HepG2 (cell line): ENCODE data around the gene PHEX.

ENCODE experiments used
- ARHGAP35 ChIP-seq: sonication (generic); formaldehyde crosslinking; IDR thresholded peaks from 2 replicates; pipeline ENCODE4 v1.9.0; 2022; ENCODE audit warnings: mild to moderate bottlenecking, inconsistent platforms, moderate library complexity, missing genetic modification reagents, borderline replicate concordance
- BHLHE40 ChIP-seq: IDR thresholded peaks from 2 replicates; pipeline ENCODE4 v1.6.1; 2011; ENCODE audit warnings: low read length, improper control_type of control experiment
- FOSL1 ChIP-seq: sonication (generic); formaldehyde crosslinking; IDR thresholded peaks from 2 replicates; pipeline ENCODE4 v1.9.0; 2021; ENCODE audit warnings: missing genetic modification reagents, borderline replicate concordance
- KDM4B ChIP-seq: sonication (generic); formaldehyde crosslinking; IDR thresholded peaks from 2 replicates; pipeline ENCODE4 v1.4.0; 2020; ENCODE audit warnings: missing genetic modification reagents
- TCF7L2 ChIP-seq: IDR thresholded peaks from 2 replicates; pipeline ENCODE4 v1.6.1; 2011; ENCODE audit warnings: mild to moderate bottlenecking, low read depth, low read length, moderate library complexity
- YY1 ChIP-seq: IDR thresholded peaks from 2 replicates; pipeline ENCODE4 v1.6.1; 2011; ENCODE audit warnings: low read length, low read depth, moderate library complexity, mild to moderate bottlenecking; ENCODE audit not compliant: insufficient read depth, insufficient replicate concordance
- ZNF563 ChIP-seq: sonication (generic); formaldehyde crosslinking; IDR thresholded peaks from 2 replicates; pipeline ENCODE4 v1.8.0; 2022; ENCODE audit warnings: mild to moderate bottlenecking, moderate library complexity, missing genetic modification reagents
- ZNF891 ChIP-seq: sonication (generic); formaldehyde crosslinking; IDR thresholded peaks from 2 replicates; pipeline ENCODE4 v1.5.0; 2020; ENCODE audit warnings: mild to moderate bottlenecking, missing genetic modification reagents
- TF ChIP-seq, protein P1 (sequence below): sonication (generic); formaldehyde crosslinking; IDR thresholded peaks from 2 replicates; pipeline ENCODE4 v1.5.0; 2020; ENCODE audit warnings: missing genetic modification reagents
- TF ChIP-seq, protein P2 (sequence below): IDR thresholded peaks from 2 replicates; pipeline ENCODE4 v1.6.1; 2016; ENCODE audit warnings: low read depth
- TF ChIP-seq, protein P3 (sequence below): sonication (generic); formaldehyde crosslinking; IDR thresholded peaks from 2 replicates; pipeline ENCODE4 v1.4.0; 2020; ENCODE audit warnings: low read depth, mild to moderate bottlenecking, missing genetic modification reagents
- TF ChIP-seq, protein P4 (sequence below): sonication (generic); formaldehyde crosslinking; IDR thresholded peaks from 2 replicates; pipeline ENCODE4 v1.4.0; 2020; ENCODE audit warnings: mild to moderate bottlenecking, missing genetic modification reagents
- TF ChIP-seq, protein P5 (sequence below): sonication (generic); formaldehyde crosslinking; IDR thresholded peaks from 2 replicates; pipeline ENCODE4 v1.4.0; 2020; ENCODE audit warnings: missing genetic modification reagents

DNA sequence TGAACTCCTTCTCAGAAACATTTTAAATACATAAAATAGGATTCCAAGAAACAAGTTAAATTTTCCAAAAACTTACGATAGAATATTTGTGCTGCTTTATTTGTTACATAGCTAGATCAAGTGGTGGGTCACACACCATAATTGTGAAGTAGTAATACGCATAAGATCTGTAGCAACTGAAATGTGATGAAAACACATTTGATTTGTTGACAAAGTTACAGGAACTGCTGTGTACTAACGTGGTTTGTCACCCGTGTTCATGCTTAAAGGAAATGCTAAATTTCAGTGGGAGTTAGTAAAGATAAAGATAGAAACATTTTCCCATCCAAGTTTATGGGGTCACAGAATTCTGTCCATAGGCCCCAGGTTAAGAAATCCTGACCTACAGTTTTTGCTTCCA is 34.1 kb upstream of the PHEX start:
- TF ChIP-seq, protein P1, sequence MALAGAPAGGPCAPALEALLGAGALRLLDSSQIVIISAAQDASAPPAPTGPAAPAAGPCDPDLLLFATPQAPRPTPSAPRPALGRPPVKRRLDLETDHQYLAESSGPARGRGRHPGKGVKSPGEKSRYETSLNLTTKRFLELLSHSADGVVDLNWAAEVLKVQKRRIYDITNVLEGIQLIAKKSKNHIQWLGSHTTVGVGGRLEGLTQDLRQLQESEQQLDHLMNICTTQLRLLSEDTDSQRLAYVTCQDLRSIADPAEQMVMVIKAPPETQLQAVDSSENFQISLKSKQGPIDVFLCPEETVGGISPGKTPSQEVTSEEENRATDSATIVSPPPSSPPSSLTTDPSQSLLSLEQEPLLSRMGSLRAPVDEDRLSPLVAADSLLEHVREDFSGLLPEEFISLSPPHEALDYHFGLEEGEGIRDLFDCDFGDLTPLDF (CRISPR knock-in tag), result no peak
- TF ChIP-seq, protein P2, sequence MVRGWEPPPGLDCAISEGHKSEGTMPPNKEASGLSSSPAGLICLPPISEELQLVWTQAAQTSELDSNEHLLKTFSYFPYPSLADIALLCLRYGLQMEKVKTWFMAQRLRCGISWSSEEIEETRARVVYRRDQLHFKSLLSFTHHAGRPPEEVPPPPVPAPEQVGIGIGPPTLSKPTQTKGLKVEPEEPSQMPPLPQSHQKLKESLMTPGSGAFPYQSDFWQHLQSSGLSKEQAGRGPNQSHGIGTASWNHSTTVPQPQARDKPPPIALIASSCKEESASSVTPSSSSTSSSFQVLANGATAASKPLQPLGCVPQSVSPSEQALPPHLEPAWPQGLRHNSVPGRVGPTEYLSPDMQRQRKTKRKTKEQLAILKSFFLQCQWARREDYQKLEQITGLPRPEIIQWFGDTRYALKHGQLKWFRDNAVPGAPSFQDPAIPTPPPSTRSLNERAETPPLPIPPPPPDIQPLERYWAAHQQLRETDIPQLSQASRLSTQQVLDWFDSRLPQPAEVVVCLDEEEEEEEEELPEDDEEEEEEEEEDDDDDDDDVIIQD (CRISPR knock-in tag), result no peak
- no peak for TF ChIP-seq BHLHE40
- no peak for TF ChIP-seq FOSL1
- TF ChIP-seq, protein P3, sequence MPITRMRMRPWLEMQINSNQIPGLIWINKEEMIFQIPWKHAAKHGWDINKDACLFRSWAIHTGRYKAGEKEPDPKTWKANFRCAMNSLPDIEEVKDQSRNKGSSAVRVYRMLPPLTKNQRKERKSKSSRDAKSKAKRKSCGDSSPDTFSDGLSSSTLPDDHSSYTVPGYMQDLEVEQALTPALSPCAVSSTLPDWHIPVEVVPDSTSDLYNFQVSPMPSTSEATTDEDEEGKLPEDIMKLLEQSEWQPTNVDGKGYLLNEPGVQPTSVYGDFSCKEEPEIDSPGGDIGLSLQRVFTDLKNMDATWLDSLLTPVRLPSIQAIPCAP (CRISPR knock-in tag), result no peak
- no peak for TF ChIP-seq YY1
- TF ChIP-seq ZNF563 (CRISPR knock-in tag), result no peak
- TF ChIP-seq ARHGAP35 (CRISPR knock-in tag), result no peak
- TF ChIP-seq TCF7L2, result no peak
- no peak for TF ChIP-seq ZNF891
- TF ChIP-seq KDM4B (CRISPR knock-in tag), result no peak
- TF ChIP-seq, protein P4, sequence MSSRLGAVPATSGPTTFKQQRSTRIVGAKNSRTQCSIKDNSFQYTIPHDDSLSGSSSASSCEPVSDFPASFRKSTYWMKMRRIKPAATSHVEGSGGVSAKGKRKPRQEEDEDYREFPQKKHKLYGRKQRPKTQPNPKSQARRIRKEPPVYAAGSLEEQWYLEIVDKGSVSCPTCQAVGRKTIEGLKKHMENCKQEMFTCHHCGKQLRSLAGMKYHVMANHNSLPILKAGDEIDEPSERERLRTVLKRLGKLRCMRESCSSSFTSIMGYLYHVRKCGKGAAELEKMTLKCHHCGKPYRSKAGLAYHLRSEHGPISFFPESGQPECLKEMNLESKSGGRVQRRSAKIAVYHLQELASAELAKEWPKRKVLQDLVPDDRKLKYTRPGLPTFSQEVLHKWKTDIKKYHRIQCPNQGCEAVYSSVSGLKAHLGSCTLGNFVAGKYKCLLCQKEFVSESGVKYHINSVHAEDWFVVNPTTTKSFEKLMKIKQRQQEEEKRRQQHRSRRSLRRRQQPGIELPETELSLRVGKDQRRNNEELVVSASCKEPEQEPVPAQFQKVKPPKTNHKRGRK, result no peak
- TF ChIP-seq, protein P5, sequence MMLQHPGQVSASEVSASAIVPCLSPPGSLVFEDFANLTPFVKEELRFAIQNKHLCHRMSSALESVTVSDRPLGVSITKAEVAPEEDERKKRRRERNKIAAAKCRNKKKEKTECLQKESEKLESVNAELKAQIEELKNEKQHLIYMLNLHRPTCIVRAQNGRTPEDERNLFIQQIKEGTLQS (CRISPR knock-in tag), result no peak
